Activated naive CD4-positive, alpha-beta T cell treated with anti-CD3 and anti-CD28 coated beads, Interleukin-2, amount 50 U/mL, for 72 hours (primary cell): ENCODE results near the gene KRTAP10-10. TPM values are rescaled to one million over a fixed set of nuclear protein-coding genes. Genes with fewer than 3 reads are reported as not detected.
"Not testable (repeated sequence)": the region's sequence is repeated elsewhere in the genome, so short reads cannot be mapped to it uniquely, and the experiment has no call there.

Experiments used
- ATAC-seq, 2 donors: fragments of 150-1000 bp; cut with Tn5 transposase; 2 replicates each; pipeline ENCODE4 v1.10.0; 2021; ENCODE audit warnings: mild to moderate bottlenecking in 2 of 2, moderate library complexity in 2 of 2
- DNase-seq, 2 donors: peaks; one replicate each; pipeline ENCODE4 v3.0.0; 2021 to 2022; ENCODE audit warnings: low spot score in 2 of 2
- H3K27ac Mint-ChIP-seq, 2 donors: one replicate each; pipeline ENCODE4 v1.8.0; 2022; ENCODE audit warnings: mild to moderate bottlenecking in 2 of 2, mixed read lengths in 2 of 2
- H3K36me3 Mint-ChIP-seq, 2 donors: one replicate each; pipeline ENCODE4 v1.8.0; 2022; ENCODE audit warnings: mixed read lengths in 2 of 2
- H3K9me3 Mint-ChIP-seq, 2 donors: one replicate each; pipeline ENCODE4 v1.8.0; 2022; ENCODE audit warnings: mixed read lengths in 2 of 2
- total RNA-seq, 2 donors: library from RNA; stranded (reverse); gene quantifications; one replicate each; pipeline ENCODE4 v1.2.3, GENCODE V29; 2022

Gene KRTAP10-10
- total RNA-seq, 2 donors from 2014 or later = not detected

DNA sequence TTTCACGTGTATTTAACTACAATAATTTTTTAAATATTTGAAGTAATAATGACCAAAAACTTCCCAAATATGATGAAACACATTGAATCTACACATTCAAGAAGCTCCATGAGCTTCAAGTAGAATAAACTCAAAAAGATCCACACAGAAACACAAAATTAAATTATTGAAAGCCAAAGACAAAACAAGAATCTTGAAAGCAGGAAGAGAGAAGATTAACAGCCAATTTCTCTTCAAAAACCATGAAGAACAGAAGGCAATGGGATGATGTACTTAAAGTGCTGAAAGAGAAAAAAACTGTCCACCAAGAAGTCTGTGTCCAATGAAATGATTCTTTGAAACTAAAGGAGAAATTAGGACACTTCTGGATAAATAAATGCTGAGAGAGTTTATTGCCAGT, 5.1 kb upstream of the KRTAP10-10 start:
- no peak for ATAC-seq

DNA sequence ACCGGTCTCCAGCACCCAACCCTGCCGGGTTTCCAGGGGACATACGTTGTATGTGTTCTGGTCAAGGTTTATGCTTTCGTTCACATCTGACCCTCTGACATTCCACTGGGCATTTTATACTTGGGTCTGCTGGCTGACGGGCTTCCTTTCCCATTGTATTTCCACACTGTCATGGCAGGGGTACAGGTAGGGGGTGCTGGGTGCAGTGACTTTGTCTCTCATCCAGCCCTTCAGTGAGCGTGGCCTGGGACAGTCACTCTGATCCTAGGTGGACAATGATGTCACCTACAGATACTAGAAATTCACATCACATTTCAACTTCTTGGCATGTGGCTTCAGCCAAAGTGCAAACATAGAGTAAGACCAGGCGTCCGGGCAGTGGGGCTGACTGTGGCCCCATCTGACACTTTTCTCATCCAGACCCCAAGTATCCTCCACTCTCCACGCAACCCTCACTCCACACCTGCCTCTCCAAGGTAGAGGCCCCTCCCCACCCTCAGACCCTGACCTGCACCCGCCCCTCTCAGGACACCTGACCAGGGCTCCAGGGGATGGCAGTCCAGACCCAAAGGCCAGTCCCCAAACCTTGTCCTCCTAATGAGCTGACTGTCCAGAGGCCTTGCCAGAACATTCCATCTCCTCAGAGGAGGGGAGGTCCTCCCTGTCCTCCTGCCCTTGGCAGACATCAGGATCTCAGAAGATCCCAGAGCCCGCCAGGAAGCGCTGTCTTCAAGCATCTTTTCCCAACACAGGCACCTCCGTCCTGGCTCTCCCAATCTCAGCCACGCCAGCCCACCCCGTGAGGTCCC, 743 bp upstream of the KRTAP10-10 start:
- H3K27ac Mint-ChIP-seq = no peak overlapping the region
- no peak for DNase-seq
- ATAC-seq = no peak
- peaks cover 11 to 13% of the 10 kb centered on the region in 2 donors for H3K36me3 Mint-ChIP-seq
- peaks cover 20 to 28% of the 10 kb centered on the region in 2 donors for H3K9me3 Mint-ChIP-seq

More for the DNA sequence above, 5.1 kb upstream of the KRTAP10-10 start:
- peaks cover 27 to 35% of the 10 kb centered on the region in 2 donors for H3K9me3 Mint-ChIP-seq
- H3K27ac Mint-ChIP-seq = no peak overlapping the region
- no peak for DNase-seq
- H3K36me3 Mint-ChIP-seq = peaks cover 19 to 24% of the 10 kb centered on the region in 2 donors

DNA sequence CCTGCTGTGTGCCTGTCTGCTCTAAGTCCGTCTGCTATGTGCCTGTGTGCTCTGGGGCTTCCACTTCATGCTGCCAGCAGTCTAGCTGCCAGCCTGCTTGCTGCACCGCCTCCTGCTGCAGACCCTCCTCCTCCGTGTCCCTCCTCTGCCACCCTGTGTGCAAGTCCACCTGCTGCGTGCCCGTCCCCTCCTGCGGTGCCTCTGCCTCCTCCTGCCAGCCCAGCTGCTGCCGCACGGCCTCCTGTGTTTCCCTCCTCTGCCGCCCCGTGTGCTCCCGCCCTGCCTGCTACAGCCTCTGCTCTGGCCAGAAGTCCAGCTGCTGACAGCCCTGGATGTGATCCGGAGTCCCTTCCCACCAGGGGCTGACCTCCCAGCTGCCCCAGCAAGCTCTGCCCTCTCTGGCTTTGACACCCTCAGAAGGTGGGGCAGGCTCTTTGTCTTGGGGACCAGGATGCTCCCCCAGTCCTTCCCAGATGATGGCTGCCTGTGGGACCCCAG, 744 bp downstream of the KRTAP10-10 start:
- peaks cover 11 to 17% of the 10 kb centered on the region in 2 donors for H3K36me3 Mint-ChIP-seq
- not testable (repeated sequence) for H3K27ac Mint-ChIP-seq, ATAC-seq, DNase-seq
- H3K9me3 Mint-ChIP-seq = peaks cover 17 to 25% of the 10 kb centered on the region in 2 donors

- H3K27ac Mint-ChIP-seq, DNase-seq, ATAC-seq: not testable (repeated sequence)
- Mint-ChIP-seq H3K36me3 (peaks cover 19 to 25% of the 10 kb centered on the region in 2 donors), H3K9me3 (peaks cover 24 to 28% of the 10 kb centered on the region in 2 donors)
Observed at GRCh38 chr21:44638506-44639330, 1.6 kb downstream of the KRTAP10-10 start.

DNA sequence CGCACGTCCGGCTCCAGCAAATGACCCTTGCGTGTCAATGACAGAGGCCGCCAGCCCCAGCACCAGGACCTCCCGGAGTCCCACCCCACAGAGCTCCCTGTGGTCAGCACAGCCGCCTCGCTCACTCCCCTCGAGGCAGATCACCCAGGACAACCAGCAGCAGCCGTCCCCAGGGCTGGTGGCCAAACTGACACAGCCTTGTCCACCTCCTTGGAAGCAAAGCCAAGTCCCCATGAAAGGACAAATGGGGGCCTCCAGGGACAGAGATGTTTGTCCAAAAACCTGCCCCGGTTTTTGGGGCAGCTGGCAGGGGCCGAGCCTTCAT, 2.1 kb downstream of the KRTAP10-10 start:
- peaks cover 24 to 32% of the 10 kb centered on the region in 2 donors for H3K9me3 Mint-ChIP-seq
- ATAC-seq (no peak), DNase-seq (no peak)
- H3K27ac Mint-ChIP-seq = no peak overlapping the region
- peaks cover 25% of the 10 kb centered on the region in 2 donors for H3K36me3 Mint-ChIP-seq

DNA sequence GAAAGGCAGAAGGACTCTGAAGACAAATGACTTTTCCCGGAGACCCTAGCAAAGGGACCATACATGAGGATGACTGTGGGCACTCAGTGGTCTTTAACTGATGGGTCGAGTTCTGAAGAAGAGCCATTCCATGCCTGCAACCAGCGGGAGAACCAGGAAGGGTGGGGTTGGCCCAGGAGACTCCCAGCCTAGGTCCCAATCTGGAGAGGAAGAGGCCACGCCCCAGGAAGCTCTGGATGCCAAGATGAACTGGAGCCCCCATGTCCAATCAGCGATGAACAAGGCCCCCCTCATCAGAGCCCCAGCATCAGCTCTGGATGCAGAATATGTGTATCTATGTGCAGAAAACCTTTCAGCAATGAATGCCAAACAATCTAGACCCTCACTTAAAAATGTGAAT, 3.6 kb downstream of the KRTAP10-10 start:
- no peak overlapping the region for H3K27ac Mint-ChIP-seq
- ATAC-seq (no peak), DNase-seq (no peak)
- H3K9me3 Mint-ChIP-seq = peaks cover 33 to 41% of the 10 kb centered on the region in 2 donors
- H3K36me3 Mint-ChIP-seq = peaks cover 34 to 40% of the 10 kb centered on the region in 2 donors

GRCh38 chr21:44643741-44644310, 6.7 kb downstream of the KRTAP10-10 start:
- peaks cover 34 to 47% of the 10 kb centered on the region in 2 donors for H3K36me3 Mint-ChIP-seq
- H3K9me3 Mint-ChIP-seq = peaks cover 33 to 41% of the 10 kb centered on the region in 2 donors

DNA sequence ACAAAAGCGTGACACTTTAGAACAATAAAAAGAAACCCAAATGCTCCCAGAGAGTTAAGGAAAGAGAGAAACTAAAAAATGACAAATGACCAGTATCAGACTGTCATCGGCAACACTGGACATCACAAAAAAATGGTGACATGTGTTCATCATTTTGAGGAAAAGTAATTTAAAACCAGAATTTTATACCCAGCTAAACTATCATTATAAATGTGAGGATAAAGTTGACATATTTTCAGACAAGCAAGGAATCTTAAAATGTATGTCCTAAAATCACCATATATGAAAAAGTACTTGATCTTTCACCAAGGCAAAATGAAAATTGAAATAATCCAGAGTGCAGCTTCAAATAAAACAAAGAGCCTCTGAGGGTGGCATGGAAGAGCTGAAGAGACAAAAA, 7.7 kb downstream of the KRTAP10-10 start:
- no peak for DNase-seq
- peaks cover 34 to 47% of the 10 kb centered on the region in 2 donors for H3K36me3 Mint-ChIP-seq
- no peak for ATAC-seq
- H3K9me3 Mint-ChIP-seq = peaks cover 33 to 39% of the 10 kb centered on the region in 2 donors
- no peak overlapping the region for H3K27ac Mint-ChIP-seq

More at GRCh38 chr21:44643741-44644310, 6.7 kb downstream of the KRTAP10-10 start:
- ATAC-seq (no peak), DNase-seq (no peak)
- peak overlapping the region in 1 of 2 donors; percentile 31 for H3K27ac Mint-ChIP-seq

DNA sequence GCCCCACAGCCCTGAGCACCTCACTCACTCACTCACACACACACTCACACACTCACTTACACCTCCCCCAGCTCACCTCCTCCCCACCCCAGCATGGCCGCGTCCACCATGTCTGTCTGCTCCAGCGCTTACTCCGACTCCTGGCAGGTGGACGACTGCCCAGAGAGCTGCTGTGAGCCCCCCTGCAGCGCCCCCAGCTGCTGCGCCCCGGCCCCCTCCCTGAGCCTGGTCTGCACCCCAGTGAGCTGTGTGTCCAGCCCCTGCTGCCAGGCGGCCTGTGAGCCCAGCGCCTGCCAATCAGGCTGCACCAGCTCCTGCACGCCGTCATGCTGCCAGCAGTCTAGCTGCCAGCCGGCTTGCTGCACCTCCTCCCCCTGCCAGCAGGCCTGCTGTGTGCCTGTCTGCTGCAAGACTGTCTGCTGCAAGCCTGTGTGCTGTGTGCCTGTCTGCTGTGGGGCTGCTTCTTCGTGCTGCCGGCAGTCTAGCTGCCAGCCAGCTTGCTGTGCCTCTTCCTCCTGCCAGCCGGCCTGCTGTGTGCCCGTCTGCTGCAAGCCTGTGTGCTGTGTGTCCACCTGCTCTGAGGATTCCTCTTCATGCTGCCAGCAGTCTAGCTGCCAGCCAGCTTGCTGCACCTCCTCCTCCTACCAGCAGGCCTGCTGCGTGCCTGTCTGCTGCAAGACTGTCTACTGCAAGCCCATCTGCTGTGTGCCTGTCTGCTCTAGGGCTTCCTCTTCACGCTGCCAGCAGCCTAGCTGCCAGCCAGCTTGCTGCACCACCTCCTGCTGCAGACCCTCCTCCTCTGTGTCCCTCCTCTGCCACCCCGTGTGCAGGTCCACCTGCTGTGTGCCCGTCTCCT, 9.4 kb downstream of the KRTAP10-10 start, which contains the start of gene KRTAP10-11:
KRTAP10-11 (plus strand) TSS at position 49 of the 856 bp plus-strand sequence; CDS start at position 94, 45 bp downstream.
- H3K9me3 Mint-ChIP-seq = peaks cover 26 to 29% of the 10 kb centered on the region in 2 donors
- DNase-seq, ATAC-seq: not testable (repeated sequence)
- peak within 1 kb of the TSS in 1 of 2 donors; percentile 62 for H3K27ac Mint-ChIP-seq
- H3K36me3 Mint-ChIP-seq = peaks cover 25 to 42% of the 10 kb centered on the region in 2 donors

DNA sequence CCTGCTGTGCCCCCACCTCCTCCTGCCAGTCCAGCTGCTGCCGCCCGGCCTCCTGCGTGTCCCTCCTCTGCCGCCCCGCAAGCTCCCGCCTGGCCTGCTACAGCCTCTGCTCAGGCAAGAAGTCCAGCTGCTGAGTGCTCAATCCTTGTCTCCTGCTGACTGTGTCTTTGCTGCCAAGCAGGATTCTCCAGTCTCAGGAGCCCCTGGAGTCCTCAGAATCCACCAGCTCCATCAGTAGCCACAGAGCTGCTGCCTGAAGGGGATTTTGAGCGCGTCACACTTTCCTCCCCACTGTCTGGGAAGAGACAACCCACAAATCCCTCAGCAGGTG, 10.0 kb downstream of the KRTAP10-10 start:
- Mint-ChIP-seq H3K36me3 (peaks cover 25 to 39% of the 10 kb centered on the region in 2 donors), H3K9me3 (peaks cover 26% of the 10 kb centered on the region in 2 donors), H3K27ac (peak overlapping the region in 1 of 2 donors; percentile 62)
- no peak for DNase-seq
- no peak for ATAC-seq

GRCh38 chr21:44648557-44649311, 11.6 kb downstream of the KRTAP10-10 start:
- Mint-ChIP-seq H3K9me3 (peaks cover 14 to 15% of the 10 kb centered on the region in 2 donors), H3K27ac (no peak overlapping the region), H3K36me3 (peaks cover 14 to 31% of the 10 kb centered on the region in 2 donors)
- ATAC-seq (no peak), DNase-seq (no peak)

DNA sequence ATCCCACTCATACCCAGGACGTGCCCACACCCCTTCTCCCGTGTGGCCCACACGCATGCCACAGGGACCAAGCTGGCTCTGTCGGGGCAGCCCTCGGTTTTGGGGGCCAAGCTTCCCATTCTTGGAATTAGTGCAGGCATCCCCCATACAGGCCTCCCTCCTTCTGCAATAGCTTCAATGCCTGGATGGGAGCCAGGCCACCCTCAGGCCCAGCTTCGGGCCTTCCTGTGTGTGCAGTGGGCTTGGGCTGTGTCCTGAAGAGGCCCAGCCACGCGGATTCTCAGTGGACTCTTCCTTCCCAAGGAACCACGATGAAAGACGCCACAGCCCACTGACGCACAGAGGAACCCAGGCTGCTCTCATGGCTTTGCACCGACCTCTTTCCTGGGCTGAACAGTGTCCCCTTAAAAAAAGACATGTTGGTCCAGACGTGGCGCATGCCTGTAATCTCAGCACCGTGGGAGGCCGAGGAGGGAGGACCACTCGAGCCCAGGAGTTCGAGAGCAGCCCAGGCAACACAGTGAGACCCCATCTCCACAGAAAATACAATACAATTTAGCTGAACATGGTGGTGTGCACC, 12.5 kb downstream of the KRTAP10-10 start:
- H3K27ac Mint-ChIP-seq = no peak overlapping the region
- DNase-seq (no peak), ATAC-seq (no peak)
- H3K36me3 Mint-ChIP-seq = peaks cover 6 to 29% of the 10 kb centered on the region in 2 donors
- peaks cover 6 to 12% of the 10 kb centered on the region in 2 donors for H3K9me3 Mint-ChIP-seq

DNA sequence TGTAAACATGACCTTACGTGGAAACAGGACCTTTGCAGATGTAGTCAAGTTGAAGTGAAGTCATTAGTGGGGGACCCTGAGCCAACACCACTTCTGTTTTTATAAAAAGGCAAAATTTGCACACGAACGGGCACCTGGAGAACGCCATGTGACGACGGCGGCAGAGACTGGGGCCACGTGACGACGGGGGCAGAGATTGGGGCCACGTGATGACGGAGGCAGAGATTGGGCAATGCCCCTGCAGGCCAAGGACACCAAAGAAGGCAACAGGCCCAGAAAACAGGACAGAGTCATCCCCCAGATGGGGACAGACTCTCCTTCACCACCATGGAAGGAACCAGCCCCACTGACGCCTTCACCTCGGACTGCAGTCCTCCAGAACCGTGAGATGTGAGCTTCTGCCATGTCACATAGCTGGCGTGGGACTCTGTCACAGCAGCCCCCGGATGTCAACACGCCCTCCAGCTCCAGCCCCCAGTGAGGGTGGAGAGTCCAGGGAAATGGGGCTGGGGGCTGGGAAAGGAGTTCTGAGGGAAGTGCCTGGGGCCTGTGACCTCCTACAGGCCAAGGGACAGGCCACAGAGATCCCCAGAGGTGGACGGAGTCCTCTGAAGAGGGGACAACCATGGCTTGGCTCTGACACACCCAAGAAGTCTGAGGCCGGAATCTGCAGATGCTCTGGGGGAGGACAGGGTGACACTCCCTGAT, 13.3 kb downstream of the KRTAP10-10 start:
- no peak overlapping the region for H3K27ac Mint-ChIP-seq
- H3K36me3 Mint-ChIP-seq = peaks cover 0 to 23% of the 10 kb centered on the region in 2 donors
- H3K9me3 Mint-ChIP-seq = peaks cover 0 to 6% of the 10 kb centered on the region in 2 donors
- DNase-seq = no peak
- no peak for ATAC-seq

- DNase-seq (no peak), ATAC-seq (no peak)
- Mint-ChIP-seq H3K36me3 (peaks cover 4 to 26% of the 10 kb centered on the region in 2 donors), H3K9me3 (peaks cover 4 to 8% of the 10 kb centered on the region in 2 donors), H3K27ac (no peak overlapping the region)
Observed at GRCh38 chr21:44650973-44651675, 14.0 kb downstream of the KRTAP10-10 start.
